ENCODE measurements around the gene WDSUB1. TPM values are rescaled to one million over a fixed set of nuclear protein-coding genes. Genes with fewer than 3 reads are reported as not detected.

WDSUB1 gene
- total and polyA plus RNA-seq, 2 experiments from 2014 or later: 17.7 to 18.6 TPM

DNA sequence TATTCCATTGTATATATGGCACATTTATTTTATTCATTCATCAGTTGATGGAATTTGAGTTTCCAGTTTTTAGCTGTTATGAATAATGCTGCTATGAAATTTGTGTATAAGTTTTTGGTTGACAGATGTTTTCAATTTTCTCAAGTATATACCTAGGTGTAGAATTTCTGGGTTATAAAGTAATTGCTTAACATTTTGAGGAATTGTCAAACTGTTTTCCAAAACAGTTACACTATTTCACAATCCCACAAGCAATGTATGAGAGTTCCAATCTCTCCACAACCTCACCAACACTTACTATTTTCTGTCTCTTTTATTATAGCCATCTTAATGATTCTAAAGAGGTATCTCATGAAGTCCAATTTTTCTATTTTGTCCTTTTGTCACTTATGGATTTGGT is 12.5 kb upstream of the WDSUB1 start:
- TF ChIP-seq EZH2phosphoT487 (IDR thresholded peaks at IDR 0.05; ENCODE audit: low read depth, severe bottlenecking, unreplicated experiment) (no peak), EZH2 (IDR thresholded peaks at IDR 0.05; ENCODE audit: borderline replicate concordance) (no peak)
- TF ChIP-seq, protein P1, sequence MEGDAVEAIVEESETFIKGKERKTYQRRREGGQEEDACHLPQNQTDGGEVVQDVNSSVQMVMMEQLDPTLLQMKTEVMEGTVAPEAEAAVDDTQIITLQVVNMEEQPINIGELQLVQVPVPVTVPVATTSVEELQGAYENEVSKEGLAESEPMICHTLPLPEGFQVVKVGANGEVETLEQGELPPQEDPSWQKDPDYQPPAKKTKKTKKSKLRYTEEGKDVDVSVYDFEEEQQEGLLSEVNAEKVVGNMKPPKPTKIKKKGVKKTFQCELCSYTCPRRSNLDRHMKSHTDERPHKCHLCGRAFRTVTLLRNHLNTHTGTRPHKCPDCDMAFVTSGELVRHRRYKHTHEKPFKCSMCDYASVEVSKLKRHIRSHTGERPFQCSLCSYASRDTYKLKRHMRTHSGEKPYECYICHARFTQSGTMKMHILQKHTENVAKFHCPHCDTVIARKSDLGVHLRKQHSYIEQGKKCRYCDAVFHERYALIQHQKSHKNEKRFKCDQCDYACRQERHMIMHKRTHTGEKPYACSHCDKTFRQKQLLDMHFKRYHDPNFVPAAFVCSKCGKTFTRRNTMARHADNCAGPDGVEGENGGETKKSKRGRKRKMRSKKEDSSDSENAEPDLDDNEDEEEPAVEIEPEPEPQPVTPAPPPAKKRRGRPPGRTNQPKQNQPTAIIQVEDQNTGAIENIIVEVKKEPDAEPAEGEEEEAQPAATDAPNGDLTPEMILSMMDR (IDR thresholded peaks at IDR 0.05; ENCODE audit: poor library complexity): no peak
- Histone ChIP-seq H3K27me3 (no peaks in the 10 kb centered on the region), H3K9me3 (ENCODE audit: low read depth) (no peaks in the 10 kb centered on the region), H2AFZ (no peak overlapping the region), H3K27ac (no peak overlapping the region), H4K20me1 (ENCODE audit: insufficient read depth, poor library complexity, severe bottlenecking) (no peaks in the 10 kb centered on the region), H3K36me3 (replicated peaks; ENCODE audit: insufficient read depth, low read depth) (no peaks in the 10 kb centered on the region), H3K4me3 (no peak overlapping the region), H3K9me2 (replicated peaks; ENCODE audit: insufficient read depth) (no peaks in the 10 kb centered on the region), H3K79me2 (no peaks in the 10 kb centered on the region), H3K4me2 (no peak overlapping the region), H3K4me1 (ENCODE audit: insufficient read depth) (no peaks in the 10 kb centered on the region)
- DNase-seq (ENCODE audit: low spot score): no peak

DNA sequence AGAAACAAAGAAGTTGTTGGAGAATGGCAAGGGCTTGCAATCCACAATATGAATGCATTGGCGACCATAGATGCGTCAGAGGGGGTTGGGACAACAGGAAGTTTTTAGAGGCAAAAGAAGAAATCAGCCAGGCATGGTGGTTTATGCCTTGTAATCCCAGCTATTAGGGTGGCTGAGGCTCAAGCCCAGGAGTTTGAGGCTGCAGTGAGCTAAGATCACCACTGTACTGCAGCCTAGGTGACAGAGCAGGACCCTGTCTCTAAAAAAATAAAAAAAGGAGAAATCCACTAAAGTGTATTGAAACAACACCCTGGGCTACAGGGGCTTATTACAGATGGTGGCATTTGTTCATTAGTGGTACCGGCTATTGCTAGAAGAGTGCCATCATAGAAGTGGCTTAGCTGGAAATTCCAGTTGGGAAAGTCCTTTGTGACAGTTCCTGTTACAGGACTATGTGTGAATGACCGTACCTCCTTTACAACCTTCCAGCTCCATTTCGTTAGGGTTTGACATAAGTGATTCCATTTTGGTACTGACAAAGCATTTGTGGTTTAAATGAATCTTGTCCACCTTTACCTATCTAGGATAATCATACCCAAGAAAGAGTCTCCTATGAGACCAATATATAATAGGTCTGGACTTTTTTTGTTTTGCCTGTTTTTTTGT is 10.7 kb upstream of the WDSUB1 start:
- Histone ChIP-seq H2AFZ (no peak overlapping the region), H3K9me2 (replicated peaks; ENCODE audit: insufficient read depth) (no peaks in the 10 kb centered on the region), H3K4me3 (no peak overlapping the region), H4K20me1 (ENCODE audit: insufficient read depth, poor library complexity, severe bottlenecking) (no peaks in the 10 kb centered on the region), H3K79me2 (no peaks in the 10 kb centered on the region), H3K9me3 (ENCODE audit: low read depth) (no peaks in the 10 kb centered on the region), H3K27me3 (no peaks in the 10 kb centered on the region), H3K4me1 (ENCODE audit: insufficient read depth) (no peaks in the 10 kb centered on the region), H3K27ac (no peak overlapping the region), H3K4me2 (no peak overlapping the region), H3K36me3 (replicated peaks; ENCODE audit: insufficient read depth, low read depth) (no peaks in the 10 kb centered on the region)
- no peak for TF ChIP-seq EZH2phosphoT487 (IDR thresholded peaks at IDR 0.05; ENCODE audit: low read depth, severe bottlenecking, unreplicated experiment)
- TF ChIP-seq EZH2 (IDR thresholded peaks at IDR 0.05; ENCODE audit: borderline replicate concordance): no peak
- TF ChIP-seq, protein P1 (IDR thresholded peaks at IDR 0.05; ENCODE audit: poor library complexity): no peak
- WGBS (ENCODE audit: low lambda C conversion rate, missing lambda C conversion rate): 83% methylated on average over 5 of the region's 5 CpGs
- no peak for DNase-seq (ENCODE audit: low spot score)

DNA sequence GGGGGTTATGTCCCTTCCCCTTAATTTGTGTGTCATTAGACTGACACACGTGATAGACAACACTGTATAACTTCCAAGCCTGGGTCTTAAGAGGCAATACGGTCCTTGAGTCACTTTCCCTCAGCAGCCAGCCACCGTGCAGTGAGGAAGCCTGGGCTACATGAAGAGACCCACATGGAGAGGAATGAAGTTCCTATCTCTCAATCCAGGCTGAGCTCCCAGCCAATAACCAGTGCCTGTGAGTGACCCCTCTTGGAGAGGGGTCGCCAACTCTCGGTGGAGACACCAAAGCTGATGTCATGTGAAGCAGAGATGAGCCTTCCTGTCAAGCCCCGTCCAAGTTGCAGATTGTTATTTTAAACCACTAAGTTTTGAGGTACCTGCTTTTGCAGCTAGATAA is 5.7 kb upstream of the WDSUB1 start:
- no peak overlapping the region for H3K27ac ChIP-seq

More for the DNA sequence above, 5.7 kb upstream of the WDSUB1 start:
- no peak for DNase-seq (ENCODE audit: low spot score)
- TF ChIP-seq EZH2phosphoT487 (IDR thresholded peaks at IDR 0.05; ENCODE audit: low read depth, severe bottlenecking, unreplicated experiment): no peak
- TF ChIP-seq, protein P1 (IDR thresholded peaks at IDR 0.05; ENCODE audit: poor library complexity): no peak
- Histone ChIP-seq H3K36me3 (replicated peaks; ENCODE audit: insufficient read depth, low read depth) (no peaks in the 10 kb centered on the region), H2AFZ (no peak overlapping the region), H3K79me2 (no peaks in the 10 kb centered on the region), H3K27me3 (no peaks in the 10 kb centered on the region), H4K20me1 (ENCODE audit: insufficient read depth, poor library complexity, severe bottlenecking) (no peaks in the 10 kb centered on the region), H3K4me2 (no peak overlapping the region), H3K9me3 (ENCODE audit: low read depth) (no peaks in the 10 kb centered on the region), H3K9me2 (replicated peaks; ENCODE audit: insufficient read depth) (no peaks in the 10 kb centered on the region), H3K4me3 (no peak overlapping the region), H3K4me1 (ENCODE audit: insufficient read depth) (peaks cover 4% of the 10 kb centered on the region)
- WGBS (ENCODE audit: low lambda C conversion rate, missing lambda C conversion rate): 69% methylated on average over 6 of the region's 6 CpGs
